Upper lobe of right lung (tissue), 1 donor: ENCODE data around the gene NEB. TPM values are rescaled to one million over a fixed set of nuclear protein-coding genes. Genes with fewer than 3 reads are reported as not detected.

Experiments
- ATAC-seq: fragments of 200-7000 bp; cut with Tn5 transposase; one replicate; pipeline ENCODE4 v1.9.1; 2020; ENCODE audit warnings: mild to moderate bottlenecking, moderate library complexity
- DNase-seq: peaks from one replicate; pipeline ENCODE4 v3.0.0-alpha.2; 2020
- H3K27ac ChIP-seq: fragments of 200-600 bp; one replicate; pipeline ENCODE4 v1.8.0; 2022
- H3K27me3 ChIP-seq: fragments of 200-600 bp; one replicate; pipeline ENCODE4 v1.8.0; 2022; ENCODE audit warnings: mild to moderate bottlenecking
- H3K36me3 ChIP-seq: fragments of 200-600 bp; one replicate; pipeline ENCODE4 v1.8.0; 2022
- H3K4me1 ChIP-seq: fragments of 200-600 bp; one replicate; pipeline ENCODE4 v1.8.0; 2022
- H3K4me3 ChIP-seq: fragments of 200-600 bp; one replicate; pipeline ENCODE4 v1.8.0; 2022; ENCODE audit warnings: mild to moderate bottlenecking
- H3K9me3 ChIP-seq: fragments of 200-600 bp; one replicate; pipeline ENCODE4 v1.8.0; 2022
- CTCF ChIP-seq: fragments of 200-600 bp; IDR thresholded peaks from one replicate; pipeline ENCODE4 v1.8.0; 2022; ENCODE audit warnings: antibody characterized with exemption
- intact Hi-C: fragments of 100-400 bp; cut with DNase I; formaldehyde crosslinking; loops from one replicate; pipeline ENCODE4 v1.11.0; 2022
- total RNA-seq: library from RNA; stranded (reverse); fragmentation: NEBNext Ultra II Directional; extraction: Animal tissue kit (Norgen Biotek cat#: 25700); gene quantifications from one replicate; pipeline ENCODE4 v1.2.1, GENCODE V29; 2021
- donor health status: DM: no; HTN: yes; CAD: no; lungs with severe emphysema.

Gene NEB
- total RNA-seq, 1 donor from 2014 or later, result 1.9 TPM

- Histone ChIP-seq H3K27me3 (no peaks in the 10 kb centered on the region), H3K9me3 (no peaks in the 10 kb centered on the region), H3K27ac (no peak overlapping the region), H3K36me3 (peaks cover 96% of the 10 kb centered on the region), H3K4me3 (no peak overlapping the region), H3K4me1 (no peaks in the 10 kb centered on the region)
- TF ChIP-seq CTCF, result no peak
- intact Hi-C loops, result no loop called here
- no peak for ATAC-seq
- DNase-seq, result no peak
Observed at GRCh38 chr2:151459358-151459757, 274.9 kb downstream of the NEB start.

GRCh38 chr2:151439127-151439526 lies 295.1 kb downstream of the NEB start:
- ATAC-seq, result no peak
- no peak for DNase-seq
- Histone ChIP-seq H3K27me3 (no peaks in the 10 kb centered on the region), H3K27ac (no peak overlapping the region), H3K9me3 (no peaks in the 10 kb centered on the region), H3K36me3 (peaks cover 98% of the 10 kb centered on the region), H3K4me1 (no peaks in the 10 kb centered on the region), H3K4me3 (no peak overlapping the region)
- no peak for TF ChIP-seq CTCF
- intact Hi-C loops, result no loop called here

GRCh38 chr2:151438506-151438905 lies 295.8 kb downstream of the NEB start:
- no peaks in the 10 kb centered on the region for H3K4me1 ChIP-seq
- intact Hi-C loops, result no loop called here
- DNase-seq (no peak), ATAC-seq (no peak)
- H3K36me3 ChIP-seq, result peaks cover 98% of the 10 kb centered on the region
- no peak overlapping the region for H3K4me3 ChIP-seq
- no peaks in the 10 kb centered on the region for H3K9me3 ChIP-seq
- no peak for TF ChIP-seq CTCF
- H3K27me3 ChIP-seq, result no peaks in the 10 kb centered on the region
- no peak overlapping the region for H3K27ac ChIP-seq

- no peak overlapping the region for H3K4me3 ChIP-seq
- peaks cover 97% of the 10 kb centered on the region for H3K36me3 ChIP-seq
- H3K27ac ChIP-seq, result no peak overlapping the region
- ATAC-seq (peak; percentile 26), DNase-seq (no peak)
- no peaks in the 10 kb centered on the region for H3K4me1 ChIP-seq
- no peaks in the 10 kb centered on the region for H3K27me3 ChIP-seq
- intact Hi-C loops, result no loop called here
- no peaks in the 10 kb centered on the region for H3K9me3 ChIP-seq
- peak; percentile 76 for TF ChIP-seq CTCF
Observed at GRCh38 chr2:151437630-151438029, 296.6 kb downstream of the NEB start.

Other genes starting within 250 kb of the NEB start
- 56.6 TPM for gene ARL5A, start 93.9 kb upstream of the NEB start, total RNA-seq